Prostate gland (tissue), 2 donors: ENCODE measurements around the gene FUT8. TPM values are rescaled to one million over a fixed set of nuclear protein-coding genes. Genes with fewer than 3 reads are reported as not detected.

Source experiments
- DNase-seq: peaks from one replicate; pipeline ENCODE4 v3.0.0-alpha.2; 2019; ENCODE audit warnings: low spot score
- H3K27ac ChIP-seq, 2 donors: fragments of 200-600 bp; sonication (generic); 2 replicates each; pipeline ENCODE4 v1.5.1; 2017 to 2019
- H3K27me3 ChIP-seq: fragments of 200-600 bp; sonication (generic); replicated peaks from 2 replicates; pipeline ENCODE4 v1.5.1; 2019; ENCODE audit not compliant: insufficient read depth
- H3K36me3 ChIP-seq, 2 donors: fragments of 200-600 bp; sonication (generic); 1 replicate in 1 of 2; 2 replicates in 1 of 2; pipeline versions ENCODE4 v1.5.1 to v1.8.1; 2017 to 2019
- H3K4me1 ChIP-seq: fragments of 200-600 bp; sonication (generic); replicated peaks from 2 replicates; pipeline ENCODE4 v1.5.1; 2019
- H3K4me3 ChIP-seq, 2 donors: fragments of 200-600 bp; sonication (generic); 2 replicates each; pipeline ENCODE4 v1.5.1; 2017 to 2019
- H3K9me3 ChIP-seq: fragments of 200-600 bp; sonication (generic); 2 replicates; pipeline ENCODE4 v1.5.1; 2017
- POLR2A ChIP-seq: fragments of 450-650 bp; IDR thresholded peaks from one replicate; pipeline ENCODE4 v1.6.1; 2016; ENCODE audit warnings: antibody characterized with exemption, mild to moderate bottlenecking
- POLR2AphosphoS5 ChIP-seq: sonication (generic); formaldehyde crosslinking; IDR thresholded peaks from one replicate; pipeline ENCODE4 v1.6.1; 2017; ENCODE audit warnings: antibody characterized with exemption
- WGBS: methylation state at CpG from one replicate; pipeline ENCODE4 v1.1.5; 2018; 5-methylcytosine and 5-hydroxymethylcytosine counted together
- intact Hi-C: fragments of 100-400 bp; cut with DNase I; formaldehyde crosslinking; loops from one replicate; pipeline ENCODE4 v1.14.2; 2022
- total RNA-seq, 2 donors: library from RNA; depleted of rRNA; stranded (reverse); fragments of >200 nt; gene quantifications; one replicate each; pipeline ENCODE4 v1.1.0, GENCODE V29; 2016
- TF ChIP-seq, protein P1 (sequence below), 4 experiments: fragments of 200-600 bp in 2 of 4; fragments of 450-650 bp in 2 of 4; sonication (generic) in 2 of 4; IDR thresholded peaks; 1 replicate in 3 of 4; 2 replicates in 1 of 4; pipeline ENCODE4 v1.5.1; 2016 to 2019; ENCODE audit warnings: antibody characterized with exemption in 4 of 4, mild to moderate bottlenecking in 2 of 4, moderate library complexity in 2 of 4

Gene FUT8
- total RNA-seq, 2 donors from 2014 or later = 12.4 to 27.9 TPM

DNA sequence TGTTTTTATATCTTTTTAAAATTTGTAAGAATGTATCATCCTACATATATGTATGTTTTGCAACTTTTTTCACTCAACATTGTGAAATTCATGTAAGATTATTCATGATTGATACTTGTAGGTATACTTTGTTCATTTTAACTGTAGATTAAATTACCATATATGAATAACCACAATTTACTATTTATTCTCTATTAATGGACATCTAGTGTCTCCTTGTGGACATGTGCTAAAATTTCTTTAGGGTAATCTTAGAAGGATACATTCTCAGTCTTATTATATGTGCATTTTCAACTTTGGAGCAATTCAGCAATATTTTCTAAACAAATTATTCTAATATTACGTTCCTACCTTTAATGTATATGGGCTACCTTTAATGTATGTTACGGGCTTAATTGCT lies 192.4 kb downstream of the FUT8 start:
- intact Hi-C loops = no loop called here
- no peak overlapping the region for H3K4me3 ChIP-seq
- H3K36me3 ChIP-seq = no peaks in the 10 kb centered on the region
- TF ChIP-seq, protein P1, sequence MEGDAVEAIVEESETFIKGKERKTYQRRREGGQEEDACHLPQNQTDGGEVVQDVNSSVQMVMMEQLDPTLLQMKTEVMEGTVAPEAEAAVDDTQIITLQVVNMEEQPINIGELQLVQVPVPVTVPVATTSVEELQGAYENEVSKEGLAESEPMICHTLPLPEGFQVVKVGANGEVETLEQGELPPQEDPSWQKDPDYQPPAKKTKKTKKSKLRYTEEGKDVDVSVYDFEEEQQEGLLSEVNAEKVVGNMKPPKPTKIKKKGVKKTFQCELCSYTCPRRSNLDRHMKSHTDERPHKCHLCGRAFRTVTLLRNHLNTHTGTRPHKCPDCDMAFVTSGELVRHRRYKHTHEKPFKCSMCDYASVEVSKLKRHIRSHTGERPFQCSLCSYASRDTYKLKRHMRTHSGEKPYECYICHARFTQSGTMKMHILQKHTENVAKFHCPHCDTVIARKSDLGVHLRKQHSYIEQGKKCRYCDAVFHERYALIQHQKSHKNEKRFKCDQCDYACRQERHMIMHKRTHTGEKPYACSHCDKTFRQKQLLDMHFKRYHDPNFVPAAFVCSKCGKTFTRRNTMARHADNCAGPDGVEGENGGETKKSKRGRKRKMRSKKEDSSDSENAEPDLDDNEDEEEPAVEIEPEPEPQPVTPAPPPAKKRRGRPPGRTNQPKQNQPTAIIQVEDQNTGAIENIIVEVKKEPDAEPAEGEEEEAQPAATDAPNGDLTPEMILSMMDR (IDR thresholded peaks at IDR 0.05) = peak in 2 of 4 experiments; percentile 8 to 10
- no peak for TF ChIP-seq POLR2AphosphoS5
- no peaks in the 10 kb centered on the region for H3K27me3 ChIP-seq
- DNase-seq = no peak
- no peak overlapping the region for H3K27ac ChIP-seq
- H3K9me3 ChIP-seq = no peaks in the 10 kb centered on the region
- H3K4me1 ChIP-seq = no peaks in the 10 kb centered on the region
- WGBS = 76% methylated on average over 2 of the region's 2 CpGs

DNA sequence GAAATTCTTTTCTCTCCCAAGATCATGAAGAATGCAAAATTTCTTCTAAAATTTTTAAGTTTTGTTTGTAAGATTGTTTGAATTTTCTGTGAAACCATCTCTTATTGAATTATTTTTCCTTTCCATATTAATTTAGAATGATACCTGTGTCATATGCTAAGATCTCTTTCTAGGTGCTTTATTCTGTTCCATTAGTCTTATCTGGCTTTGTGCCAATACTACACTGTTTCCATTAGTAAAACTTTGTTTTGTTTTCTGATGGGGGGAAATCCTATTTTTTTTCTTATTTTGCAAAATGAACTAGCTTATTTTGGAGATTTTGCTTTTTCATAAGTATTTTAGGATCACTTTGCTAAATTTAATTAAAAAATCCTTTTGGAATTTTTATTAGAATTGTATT lies 193.9 kb downstream of the FUT8 start:
- Histone ChIP-seq H3K4me3 (no peak overlapping the region), H3K9me3 (no peaks in the 10 kb centered on the region), H3K27ac (no peak overlapping the region), H3K36me3 (no peaks in the 10 kb centered on the region), H3K27me3 (no peaks in the 10 kb centered on the region), H3K4me1 (no peaks in the 10 kb centered on the region)
- no peak for DNase-seq
- TF ChIP-seq POLR2AphosphoS5 = no peak
- TF ChIP-seq, protein P1 (IDR thresholded peaks at IDR 0.05) = no peak
- no peak for TF ChIP-seq POLR2A
- intact Hi-C loops = no loop called here

DNA sequence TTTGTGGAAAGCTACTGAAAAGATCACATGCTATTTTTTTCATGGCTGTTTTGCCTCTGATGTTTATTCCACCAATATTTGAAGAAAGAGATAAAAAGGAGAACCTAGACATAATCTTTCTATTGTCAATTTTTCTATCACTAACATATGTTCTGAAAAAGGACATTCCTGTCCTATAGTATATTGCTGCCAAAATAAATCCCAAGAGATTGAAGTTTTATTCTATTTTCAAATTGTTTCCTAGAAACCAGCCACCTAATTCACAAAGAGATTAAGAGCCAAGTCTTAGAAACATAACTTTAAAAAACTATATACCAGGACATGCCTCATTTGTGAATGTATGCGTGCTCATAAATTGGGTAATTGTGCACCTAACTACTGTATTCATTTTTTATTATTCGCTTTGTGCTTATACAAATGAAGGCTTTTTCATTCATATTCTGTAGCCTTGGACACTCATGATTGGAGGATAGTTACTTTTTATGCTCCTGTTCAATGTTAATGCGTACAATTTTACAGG lies 200.7 kb downstream of the FUT8 start:
- Histone ChIP-seq H3K9me3 (no peaks in the 10 kb centered on the region), H3K4me3 (no peak overlapping the region), H3K27ac (no peak overlapping the region), H3K36me3 (no peaks in the 10 kb centered on the region), H3K4me1 (no peaks in the 10 kb centered on the region), H3K27me3 (no peaks in the 10 kb centered on the region)
- intact Hi-C loops = no loop called here
- 53% methylated on average over 3 of the region's 3 CpGs for WGBS
- DNase-seq = no peak
- TF ChIP-seq POLR2AphosphoS5 (no peak), POLR2A (no peak)
- TF ChIP-seq, protein P1 (IDR thresholded peaks at IDR 0.05) = no peak

DNA sequence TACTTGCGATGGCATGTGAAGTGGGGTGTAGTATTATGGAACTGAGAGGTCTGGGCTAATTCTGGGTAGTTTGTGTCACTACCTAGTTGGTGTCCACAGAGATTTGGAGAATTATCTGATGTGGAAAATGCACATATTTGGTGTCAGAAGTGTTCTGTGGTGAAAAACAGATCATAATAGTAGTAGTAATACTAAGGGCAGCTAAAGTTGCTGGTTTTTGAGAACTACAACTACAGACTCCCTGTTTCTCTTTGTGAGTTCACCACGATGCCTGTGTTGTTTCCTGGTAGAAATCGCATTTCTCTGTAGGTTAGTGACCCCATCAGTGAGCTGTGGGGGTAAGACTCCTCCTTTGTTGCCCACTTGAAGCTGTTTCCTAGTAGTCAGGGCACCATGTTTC lies 206.5 kb downstream of the FUT8 start:
- Histone ChIP-seq H3K27ac (no peak overlapping the region), H3K4me3 (no peak overlapping the region), H3K4me1 (no peaks in the 10 kb centered on the region), H3K9me3 (no peaks in the 10 kb centered on the region), H3K36me3 (no peaks in the 10 kb centered on the region), H3K27me3 (no peaks in the 10 kb centered on the region)
- no peak for DNase-seq
- intact Hi-C loops = no loop called here
- 100% methylated on average over 3 of the region's 3 CpGs for WGBS
- TF ChIP-seq POLR2AphosphoS5 (no peak), POLR2A (no peak)
- TF ChIP-seq, protein P1 (IDR thresholded peaks at IDR 0.05) = no peak

DNA sequence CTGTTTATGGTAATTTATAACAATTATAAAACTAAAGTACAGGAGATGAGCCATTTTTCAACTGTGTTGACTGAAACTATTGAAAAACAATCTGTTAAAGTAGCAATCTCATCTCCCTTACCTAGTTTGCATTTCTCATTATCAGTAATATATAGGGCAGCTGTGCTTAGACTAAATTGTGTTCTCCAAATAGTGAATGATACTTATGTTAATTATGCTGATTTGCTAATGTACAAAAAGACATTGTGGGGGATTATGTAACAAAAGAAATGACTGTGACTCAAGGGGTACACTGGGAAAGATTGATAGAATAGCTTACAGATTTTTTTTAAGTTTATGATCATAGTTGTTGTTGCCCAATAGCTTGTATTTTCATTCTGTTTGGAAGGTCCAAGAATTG lies 207.7 kb downstream of the FUT8 start:
- Histone ChIP-seq H3K27ac (no peak overlapping the region), H3K4me3 (no peak overlapping the region), H3K27me3 (no peaks in the 10 kb centered on the region), H3K36me3 (no peaks in the 10 kb centered on the region), H3K4me1 (no peaks in the 10 kb centered on the region), H3K9me3 (no peaks in the 10 kb centered on the region)
- DNase-seq = no peak
- intact Hi-C loops = no loop called here
- TF ChIP-seq POLR2AphosphoS5 (no peak), POLR2A (no peak)
- TF ChIP-seq, protein P1 (IDR thresholded peaks at IDR 0.05) = no peak
